Measurements from ENCODE around the gene ZDHHC9.

The ZDHHC9 gene

GRCh38 chrX:129785160-129785947 lies 58.3 kb downstream of the ZDHHC9 start:
- no peak for DNase-seq

GRCh38 chrX:129784371-129784770 lies 59.3 kb downstream of the ZDHHC9 start:
- DNase-seq: no peak

- DNase-seq: no peak
These were observed 60.4 kb downstream of the ZDHHC9 start for GRCh38 chrX:129783291-129783713.

- DNase-seq: no peak
These were observed 61.0 kb downstream of the ZDHHC9 start for GRCh38 chrX:129782706-129783105.

- no peak for DNase-seq
These were observed 61.8 kb downstream of the ZDHHC9 start for GRCh38 chrX:129781680-129782495.

- DNase-seq: no peak
These were observed 62.5 kb downstream of the ZDHHC9 start for GRCh38 chrX:129781134-129781672.

GRCh38 chrX:129780441-129781105 lies 63.1 kb downstream of the ZDHHC9 start:
- DNase-seq: no peak

- DNase-seq: no peak
These were observed 63.9 kb downstream of the ZDHHC9 start, which contains the start of gene SASH3 for GRCh38 chrX:129779747-129780146. SASH3 (plus strand) TSS chrX:129779949; CDS start chrX:129780098, 149 bp downstream.

- no peak for DNase-seq
These were observed 64.5 kb downstream of the ZDHHC9 start for GRCh38 chrX:129779086-129779672.

- peak; percentile 16 for DNase-seq
These were observed 66.3 kb downstream of the ZDHHC9 start for GRCh38 chrX:129777218-129778030.

- DNase-seq: no peak
These were observed 69.8 kb downstream of the ZDHHC9 start for GRCh38 chrX:129773649-129774458.

- no peak for DNase-seq
These were observed 70.8 kb downstream of the ZDHHC9 start for GRCh38 chrX:129772796-129773431.

- DNase-seq: no peak
These were observed 72.3 kb downstream of the ZDHHC9 start for GRCh38 chrX:129771266-129771995.

- no peak for DNase-seq
These were observed 74.1 kb downstream of the ZDHHC9 start for GRCh38 chrX:129769467-129770154.

GRCh38 chrX:129768586-129769466 lies 74.9 kb downstream of the ZDHHC9 start:
- DNase-seq: no peak

- no peak for DNase-seq
These were observed 75.5 kb downstream of the ZDHHC9 start for GRCh38 chrX:129768186-129768585.

- DNase-seq: no peak
These were observed 80.0 kb downstream of the ZDHHC9 start for GRCh38 chrX:129763666-129764065.

GRCh38 chrX:129762448-129762847 lies 81.2 kb downstream of the ZDHHC9 start:
- no peak for DNase-seq
